ENCODE measurements around the gene GSTT2. TPM values are rescaled to one million over a fixed set of nuclear protein-coding genes. Genes with fewer than 3 reads are reported as not detected.

GSTT2 gene
- total and polyA plus RNA-seq, 2 experiments from 2014 or later = 0.44 TPM; not detected in 1

DNA sequence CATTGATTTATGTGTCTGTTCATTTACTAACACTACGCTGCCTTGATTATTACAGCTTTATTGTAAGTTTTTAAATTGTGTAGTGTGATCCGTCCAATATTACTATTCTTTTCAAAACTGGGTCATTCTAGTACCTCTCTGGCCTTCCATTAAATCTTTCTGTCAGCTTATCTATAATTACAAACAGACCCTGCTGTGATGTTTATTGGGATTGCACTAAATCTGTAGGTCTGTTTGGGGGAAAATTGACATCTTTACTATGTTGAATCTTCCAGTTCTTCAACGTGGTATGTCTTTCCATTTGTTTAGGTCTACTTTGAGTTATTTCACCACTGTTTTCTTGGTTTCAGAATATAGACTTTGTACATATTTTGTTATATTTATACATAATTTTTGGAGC is 46.8 kb downstream of the GSTT2 start:
- Histone ChIP-seq H3K4me3 (no peak overlapping the region), H2AFZ (no peak overlapping the region), H3K4me1 (ENCODE audit: insufficient read depth) (no peaks in the 10 kb centered on the region), H3K36me3 (ENCODE audit: insufficient read depth) (no peaks in the 10 kb centered on the region), H4K20me1 (replicated peaks; ENCODE audit: insufficient read depth) (peaks cover 14% of the 10 kb centered on the region; the same call in 1 of the 2 replicates), H3K27ac (ENCODE audit: low read depth) (no peak overlapping the region), H3K9me2 (ENCODE audit: insufficient read depth) (no peaks in the 10 kb centered on the region), H3K27me3 (ENCODE audit: insufficient read depth) (no peaks in the 10 kb centered on the region), H3F3A (replicated peaks; ENCODE audit: low read depth) (no peaks in the 10 kb centered on the region), H3K4me2 (no peak overlapping the region), H3K79me2 (replicated peaks; ENCODE audit: insufficient read depth) (peaks cover 62% of the 10 kb centered on the region)
- Mint-ChIP-seq H3K27ac (no peak overlapping the region), H3K4me1 (peaks cover 6% of the 10 kb centered on the region; the same call in 2 of the 3 replicates), H3K4me3 (no peak overlapping the region), H3K27me3 (ENCODE audit: insufficient read depth, low read depth, poor library complexity) (peaks cover 5% of the 10 kb centered on the region), H3K9me3 (no peaks in the 10 kb centered on the region), H3K36me3 (ENCODE audit: low read depth) (no peaks in the 10 kb centered on the region)
- ATAC-seq (no peak), DNase-seq (ENCODE audit: low spot score) (no peak)
- TF ChIP-seq EZH2 (IDR thresholded peaks at IDR 0.05; ENCODE audit: low read depth, unreplicated experiment) = no peak
- TF ChIP-seq POLR2AphosphoS5 (IDR thresholded peaks at IDR 0.05; ENCODE audit: low read depth) = no peak
- TF ChIP-seq STAT1 (IDR thresholded peaks at IDR 0.05; ENCODE audit: unreplicated experiment) = no peak

DNA sequence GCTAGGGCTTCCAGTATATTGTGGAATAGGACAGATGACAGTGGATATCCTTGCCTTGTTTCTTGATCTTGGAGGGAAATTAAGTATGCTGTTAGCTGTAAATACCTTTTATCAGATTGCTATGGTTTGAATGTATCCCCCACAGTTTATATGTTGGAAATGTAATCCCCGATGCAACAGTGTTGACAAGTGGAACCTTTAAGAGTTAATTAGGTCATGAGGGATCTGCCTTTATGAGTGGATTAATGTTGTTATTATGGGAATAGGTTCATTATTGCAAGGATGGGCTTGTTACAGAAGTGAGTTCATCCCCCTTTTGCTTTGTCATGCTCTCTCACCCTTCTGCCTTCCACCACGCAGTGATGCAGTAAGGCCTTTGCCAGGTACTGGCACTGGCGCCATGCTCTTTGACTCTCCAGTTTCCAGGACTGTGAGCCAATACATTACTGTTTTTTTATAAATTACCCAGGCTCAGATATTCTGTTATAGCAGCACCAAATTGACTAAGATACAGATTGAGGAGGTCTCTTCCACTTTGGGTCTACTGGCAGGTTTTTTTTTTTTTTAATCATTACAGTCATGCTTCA is 47.5 kb downstream of the GSTT2 start:
- H3K27me3 Mint-ChIP-seq (ENCODE audit: insufficient read depth, low read depth, poor library complexity) = peaks cover 5% of the 10 kb centered on the region
- no peak overlapping the region for H3K4me3 Mint-ChIP-seq
- TF ChIP-seq POLR2AphosphoS5 (IDR thresholded peaks at IDR 0.05; ENCODE audit: low read depth) (no peak), ZNF114 (CRISPR knock-in tag; IDR thresholded peaks at IDR 0.05) (no peak), CREB1 (CRISPR knock-in tag; IDR thresholded peaks at IDR 0.05; ENCODE audit: low read depth) (no peak), EZH2 (IDR thresholded peaks at IDR 0.05; ENCODE audit: low read depth, unreplicated experiment) (no peak)
- TF ChIP-seq, protein P1, sequence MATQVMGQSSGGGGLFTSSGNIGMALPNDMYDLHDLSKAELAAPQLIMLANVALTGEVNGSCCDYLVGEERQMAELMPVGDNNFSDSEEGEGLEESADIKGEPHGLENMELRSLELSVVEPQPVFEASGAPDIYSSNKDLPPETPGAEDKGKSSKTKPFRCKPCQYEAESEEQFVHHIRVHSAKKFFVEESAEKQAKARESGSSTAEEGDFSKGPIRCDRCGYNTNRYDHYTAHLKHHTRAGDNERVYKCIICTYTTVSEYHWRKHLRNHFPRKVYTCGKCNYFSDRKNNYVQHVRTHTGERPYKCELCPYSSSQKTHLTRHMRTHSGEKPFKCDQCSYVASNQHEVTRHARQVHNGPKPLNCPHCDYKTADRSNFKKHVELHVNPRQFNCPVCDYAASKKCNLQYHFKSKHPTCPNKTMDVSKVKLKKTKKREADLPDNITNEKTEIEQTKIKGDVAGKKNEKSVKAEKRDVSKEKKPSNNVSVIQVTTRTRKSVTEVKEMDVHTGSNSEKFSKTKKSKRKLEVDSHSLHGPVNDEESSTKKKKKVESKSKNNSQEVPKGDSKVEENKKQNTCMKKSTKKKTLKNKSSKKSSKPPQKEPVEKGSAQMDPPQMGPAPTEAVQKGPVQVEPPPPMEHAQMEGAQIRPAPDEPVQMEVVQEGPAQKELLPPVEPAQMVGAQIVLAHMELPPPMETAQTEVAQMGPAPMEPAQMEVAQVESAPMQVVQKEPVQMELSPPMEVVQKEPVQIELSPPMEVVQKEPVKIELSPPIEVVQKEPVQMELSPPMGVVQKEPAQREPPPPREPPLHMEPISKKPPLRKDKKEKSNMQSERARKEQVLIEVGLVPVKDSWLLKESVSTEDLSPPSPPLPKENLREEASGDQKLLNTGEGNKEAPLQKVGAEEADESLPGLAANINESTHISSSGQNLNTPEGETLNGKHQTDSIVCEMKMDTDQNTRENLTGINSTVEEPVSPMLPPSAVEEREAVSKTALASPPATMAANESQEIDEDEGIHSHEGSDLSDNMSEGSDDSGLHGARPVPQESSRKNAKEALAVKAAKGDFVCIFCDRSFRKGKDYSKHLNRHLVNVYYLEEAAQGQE (IDR thresholded peaks at IDR 0.05; ENCODE audit: unreplicated experiment) = no peak
- TF ChIP-seq, protein P2, sequence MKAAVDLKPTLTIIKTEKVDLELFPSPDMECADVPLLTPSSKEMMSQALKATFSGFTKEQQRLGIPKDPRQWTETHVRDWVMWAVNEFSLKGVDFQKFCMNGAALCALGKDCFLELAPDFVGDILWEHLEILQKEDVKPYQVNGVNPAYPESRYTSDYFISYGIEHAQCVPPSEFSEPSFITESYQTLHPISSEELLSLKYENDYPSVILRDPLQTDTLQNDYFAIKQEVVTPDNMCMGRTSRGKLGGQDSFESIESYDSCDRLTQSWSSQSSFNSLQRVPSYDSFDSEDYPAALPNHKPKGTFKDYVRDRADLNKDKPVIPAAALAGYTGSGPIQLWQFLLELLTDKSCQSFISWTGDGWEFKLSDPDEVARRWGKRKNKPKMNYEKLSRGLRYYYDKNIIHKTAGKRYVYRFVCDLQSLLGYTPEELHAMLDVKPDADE (IDR thresholded peaks at IDR 0.05) = no peak
- peaks cover 14% of the 10 kb centered on the region; the same call in 1 of the 2 replicates for H4K20me1 ChIP-seq (replicated peaks; ENCODE audit: insufficient read depth)
- H3K4me3 ChIP-seq = no peak overlapping the region
- H3K36me3 Mint-ChIP-seq (ENCODE audit: low read depth) = no peaks in the 10 kb centered on the region
- H3K4me1 Mint-ChIP-seq = peaks cover 6% of the 10 kb centered on the region; the same call in 2 of the 3 replicates
- no peaks in the 10 kb centered on the region for H3K4me1 ChIP-seq (ENCODE audit: insufficient read depth)
- no peak overlapping the region for H2AFZ ChIP-seq
- DNase-seq (ENCODE audit: low spot score) (no peak), ATAC-seq (no peak)
- H3K27me3 ChIP-seq (ENCODE audit: insufficient read depth) = no peaks in the 10 kb centered on the region
- no peak overlapping the region for H3K4me2 ChIP-seq
- H3K9me2 ChIP-seq (ENCODE audit: insufficient read depth) = no peaks in the 10 kb centered on the region
- H3K79me2 ChIP-seq (replicated peaks; ENCODE audit: insufficient read depth) = peaks cover 69% of the 10 kb centered on the region
- peak overlapping the region; percentile 66; the same call in 1 of the 2 replicates for H3K27ac Mint-ChIP-seq
- H3F3A ChIP-seq (replicated peaks; ENCODE audit: low read depth) = no peaks in the 10 kb centered on the region
- H3K9me3 Mint-ChIP-seq = no peaks in the 10 kb centered on the region
- H3K36me3 ChIP-seq (ENCODE audit: insufficient read depth) = no peaks in the 10 kb centered on the region
- no peak overlapping the region for H3K27ac ChIP-seq (ENCODE audit: low read depth)

All from GM23338 (cell line).